ENCODE results near the gene FIBP.

GRCh38 chr11:65850217-65851082, 37.8 kb downstream of the FIBP start:
- TF ChIP-seq CTCF (IDR thresholded peaks at IDR 0.05; ENCODE audit: insufficient read depth, low read depth, low read length) (no peak), EZH2 (IDR thresholded peaks at IDR 0.05; ENCODE audit: insufficient read depth, low read length) (no peak)
